ENCODE measurements around the gene SECISBP2.

The SECISBP2 gene

DNA sequence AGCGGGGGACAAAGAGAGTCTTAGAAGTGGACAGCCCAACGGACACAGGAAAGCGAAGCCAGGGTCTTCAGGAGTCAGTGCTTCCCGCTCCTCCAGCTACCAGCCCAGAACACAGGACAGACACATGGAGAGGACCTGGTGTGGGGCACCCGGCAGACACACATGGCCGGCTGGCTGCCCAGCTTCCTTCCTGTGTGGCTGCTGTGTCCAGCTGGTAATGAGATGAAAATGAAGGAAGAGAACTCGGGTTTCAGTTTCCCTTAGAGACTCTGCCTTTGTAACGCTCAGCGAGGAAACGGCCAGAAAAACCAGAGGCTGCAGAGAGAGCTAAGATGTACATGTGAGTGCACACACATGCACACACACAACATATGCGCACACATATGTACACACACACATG lies 87.5 kb downstream of the SECISBP2 start:
- Histone ChIP-seq H3K27me3 (ENCODE audit: insufficient read depth, low read length) (no peaks in the 10 kb centered on the region), H3K36me3 (ENCODE audit: insufficient read depth, low read depth, low read length) (peaks cover 25% of the 10 kb centered on the region), H3K4me3 (ENCODE audit: low read length) (no peak overlapping the region), H3K27ac (ENCODE audit: low read length) (no peak overlapping the region), H3K9me3 (ENCODE audit: insufficient read depth, low read depth, low read length) (no peaks in the 10 kb centered on the region), H3K9ac (ENCODE audit: low read depth, low read length) (no peak overlapping the region), H3K4me1 (ENCODE audit: insufficient read depth, low read length) (no peaks in the 10 kb centered on the region; the same call in 1 of the 2 replicates)

DNA sequence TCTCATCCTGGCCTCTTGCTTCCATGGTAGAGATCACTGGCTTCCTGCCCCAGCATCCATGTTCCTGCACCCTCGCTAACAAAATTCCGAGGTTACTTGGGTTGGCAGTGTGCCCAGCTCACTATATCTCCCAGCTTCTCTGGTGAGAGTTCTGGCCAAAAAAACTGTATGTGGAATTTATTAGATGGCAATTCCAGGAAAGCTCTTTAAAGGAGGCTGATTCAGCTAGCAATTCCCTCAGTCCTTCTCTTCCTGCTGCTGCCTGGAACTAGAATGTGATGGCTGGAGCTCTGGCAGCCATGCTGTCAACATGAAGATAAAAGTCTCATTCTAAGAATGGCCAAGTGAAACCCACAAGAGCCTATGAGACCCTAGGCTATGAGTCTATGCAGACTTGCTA lies 88.8 kb downstream of the SECISBP2 start:
- Histone ChIP-seq H3K27me3 (ENCODE audit: insufficient read depth, low read length) (no peaks in the 10 kb centered on the region), H3K27ac (ENCODE audit: low read length) (no peak overlapping the region), H3K4me3 (ENCODE audit: low read length) (no peak overlapping the region), H3K9me3 (ENCODE audit: insufficient read depth, low read depth, low read length) (no peaks in the 10 kb centered on the region), H3K9ac (ENCODE audit: low read depth, low read length) (no peak overlapping the region), H3K4me1 (ENCODE audit: insufficient read depth, low read length) (peaks cover 11% of the 10 kb centered on the region; the same call in 1 of the 2 replicates), H3K36me3 (ENCODE audit: insufficient read depth, low read depth, low read length) (peaks cover 14% of the 10 kb centered on the region)

DNA sequence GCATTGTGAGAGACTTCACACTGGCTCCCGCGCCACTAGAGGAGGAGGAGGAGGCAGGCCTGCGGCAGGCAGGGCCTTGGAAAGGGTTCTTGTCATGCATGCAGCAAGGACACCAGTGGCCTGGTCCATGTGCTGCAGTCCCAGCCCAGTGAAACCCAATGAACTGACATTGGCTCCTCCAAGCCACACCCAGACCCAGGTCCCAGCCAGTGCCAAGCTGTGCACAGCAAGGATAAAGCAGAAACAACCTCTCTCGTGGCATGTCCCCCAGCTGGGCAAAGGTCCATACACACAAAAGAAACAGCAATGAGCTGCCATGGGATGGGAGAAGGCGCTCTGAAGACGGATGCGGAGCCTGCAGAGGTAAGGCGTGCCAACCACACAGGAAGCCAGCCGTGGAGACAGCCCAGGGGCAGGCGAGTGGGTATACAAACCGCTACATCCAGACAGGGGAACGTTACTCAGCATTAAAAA lies 90.4 kb downstream of the SECISBP2 start:
- Histone ChIP-seq H3K36me3 (ENCODE audit: insufficient read depth, low read depth, low read length) (no peaks in the 10 kb centered on the region), H3K27me3 (ENCODE audit: insufficient read depth, low read length) (no peaks in the 10 kb centered on the region), H3K27ac (ENCODE audit: low read length) (no peak overlapping the region), H3K4me1 (ENCODE audit: insufficient read depth, low read length) (peaks cover 25% of the 10 kb centered on the region), H3K9ac (ENCODE audit: low read depth, low read length) (no peak overlapping the region), H3K4me3 (ENCODE audit: low read length) (no peak overlapping the region), H3K9me3 (ENCODE audit: insufficient read depth, low read depth, low read length) (no peaks in the 10 kb centered on the region)

All from iPS-20b (cell line).